ENCODE data around the gene COL4A2. TPM values are rescaled to one million over a fixed set of nuclear protein-coding genes. Genes with fewer than 3 reads are reported as not detected.

COL4A2 gene
- total RNA-seq, 4 donors from 2014 or later = 419 to 931 (median 555) TPM

DNA sequence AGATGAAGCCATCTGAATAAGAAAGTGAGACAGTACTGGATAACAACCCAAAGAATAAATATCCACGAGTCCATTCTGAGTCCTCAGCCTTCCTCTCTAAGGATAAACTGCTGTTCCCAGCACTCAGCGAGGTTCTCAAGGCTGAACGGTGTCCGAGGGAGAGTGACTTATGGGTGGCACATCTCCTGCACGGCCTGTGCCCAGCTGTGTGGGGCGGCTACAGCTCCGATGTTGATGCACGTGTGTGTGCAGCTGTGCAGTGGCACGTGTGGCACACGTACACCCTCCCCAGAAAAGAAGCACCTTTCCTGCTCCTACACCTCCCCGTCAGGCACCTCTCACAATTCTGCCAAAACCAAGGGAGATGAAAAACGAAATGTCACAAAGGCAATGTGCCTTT lies 209.4 kb downstream of the COL4A2 start:
- Histone ChIP-seq H3K4me3 (no peak overlapping the region), H3K27ac (replicated peaks in 1 of 4) (no peak overlapping the region), H3K9me3 (no peaks in the 10 kb centered on the region), H3K4me1 (peaks cover 12 to 25% (median 19%) of the 10 kb centered on the region in 4 donors), H3K27me3 (no peaks in the 10 kb centered on the region), H3K36me3 (peaks cover 27 to 46% (median 36%) of the 10 kb centered on the region in 4 donors)
- WGBS = 70% methylated on average over 12 of the region's 12 CpGs
- intact Hi-C loops (cut with DNase I) = no loop called here
- no peak for DNase-seq (ENCODE audit: extremely low spot score)
- TF ChIP-seq, protein P1, sequence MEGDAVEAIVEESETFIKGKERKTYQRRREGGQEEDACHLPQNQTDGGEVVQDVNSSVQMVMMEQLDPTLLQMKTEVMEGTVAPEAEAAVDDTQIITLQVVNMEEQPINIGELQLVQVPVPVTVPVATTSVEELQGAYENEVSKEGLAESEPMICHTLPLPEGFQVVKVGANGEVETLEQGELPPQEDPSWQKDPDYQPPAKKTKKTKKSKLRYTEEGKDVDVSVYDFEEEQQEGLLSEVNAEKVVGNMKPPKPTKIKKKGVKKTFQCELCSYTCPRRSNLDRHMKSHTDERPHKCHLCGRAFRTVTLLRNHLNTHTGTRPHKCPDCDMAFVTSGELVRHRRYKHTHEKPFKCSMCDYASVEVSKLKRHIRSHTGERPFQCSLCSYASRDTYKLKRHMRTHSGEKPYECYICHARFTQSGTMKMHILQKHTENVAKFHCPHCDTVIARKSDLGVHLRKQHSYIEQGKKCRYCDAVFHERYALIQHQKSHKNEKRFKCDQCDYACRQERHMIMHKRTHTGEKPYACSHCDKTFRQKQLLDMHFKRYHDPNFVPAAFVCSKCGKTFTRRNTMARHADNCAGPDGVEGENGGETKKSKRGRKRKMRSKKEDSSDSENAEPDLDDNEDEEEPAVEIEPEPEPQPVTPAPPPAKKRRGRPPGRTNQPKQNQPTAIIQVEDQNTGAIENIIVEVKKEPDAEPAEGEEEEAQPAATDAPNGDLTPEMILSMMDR (IDR thresholded peaks at IDR 0.05) = no peak
- no peak for TF ChIP-seq EP300 (IDR thresholded peaks at IDR 0.05)
- TF ChIP-seq POLR2A (IDR thresholded peaks at IDR 0.05; ENCODE audit: low read depth) = no peak
- TF ChIP-seq POLR2AphosphoS5 (IDR thresholded peaks at IDR 0.05) = no peak

DNA sequence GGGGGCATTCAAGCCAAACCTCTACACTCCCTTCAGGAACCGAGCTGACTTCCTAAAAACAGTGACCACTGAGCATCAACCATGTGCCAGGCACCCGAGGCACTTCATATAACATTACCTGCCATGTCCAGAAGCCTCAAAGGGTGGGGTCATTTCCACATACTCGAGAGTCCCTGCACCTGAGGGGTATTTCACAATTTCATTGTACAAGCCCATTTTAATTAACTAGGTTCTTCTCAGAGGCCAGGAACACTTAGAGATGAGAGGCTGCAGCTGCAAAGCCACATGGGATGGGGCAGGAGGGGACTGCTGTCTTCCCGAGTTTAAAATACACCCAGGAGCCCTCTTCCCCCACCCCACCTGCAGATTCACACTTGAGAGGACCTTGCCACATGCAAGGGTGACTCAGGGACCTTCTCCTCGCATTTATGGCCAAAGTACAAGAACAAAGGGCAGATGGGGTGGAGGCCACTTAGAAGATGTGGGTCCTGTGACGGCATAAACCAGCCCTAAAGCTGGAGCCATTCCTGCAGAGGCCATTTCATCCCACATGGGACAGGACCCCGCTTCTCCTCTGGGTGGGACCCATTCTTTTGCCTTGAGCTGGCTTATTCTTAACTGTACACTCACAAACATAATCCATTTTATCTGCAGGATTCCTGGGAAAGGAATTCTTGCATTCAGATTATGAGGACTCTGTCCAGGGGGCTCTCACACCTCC lies 210.6 kb downstream of the COL4A2 start:
- DNase-seq (ENCODE audit: extremely low spot score) = no peak
- intact Hi-C loops (cut with DNase I) = no loop called here
- 56% methylated on average over 7 of the region's 7 CpGs for WGBS
- TF ChIP-seq EP300 (IDR thresholded peaks at IDR 0.05) (no peak), POLR2A (IDR thresholded peaks at IDR 0.05; ENCODE audit: low read depth) (no peak), POLR2AphosphoS5 (IDR thresholded peaks at IDR 0.05) (no peak)
- TF ChIP-seq, protein P1 (IDR thresholded peaks at IDR 0.05) = no peak
- Histone ChIP-seq H3K36me3 (peaks cover 15 to 35% (median 25%) of the 10 kb centered on the region in 4 donors), H3K27me3 (no peaks in the 10 kb centered on the region), H3K27ac (replicated peaks in 1 of 4) (no peak overlapping the region), H3K4me1 (peaks cover 18 to 31% (median 22%) of the 10 kb centered on the region in 4 donors), H3K4me3 (no peak overlapping the region), H3K9me3 (no peaks in the 10 kb centered on the region)

DNA sequence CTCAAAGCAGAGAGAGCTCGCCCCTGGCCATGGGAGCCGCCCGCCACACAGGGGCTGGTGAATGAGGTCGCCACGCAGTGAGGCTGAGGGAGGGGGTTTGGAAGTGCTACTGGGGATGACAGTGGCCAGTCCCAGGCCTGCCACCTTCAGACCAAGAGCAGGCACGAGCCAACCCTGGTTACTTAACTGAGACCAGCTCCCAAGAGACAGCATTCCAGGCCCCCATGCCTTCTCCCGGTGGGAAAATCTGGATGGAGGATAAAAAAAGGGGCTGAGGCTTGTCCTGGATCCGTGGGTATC lies 211.1 kb downstream of the COL4A2 start:
- Histone ChIP-seq H3K27ac (replicated peaks in 1 of 4) (no peak overlapping the region), H3K27me3 (no peaks in the 10 kb centered on the region), H3K9me3 (no peaks in the 10 kb centered on the region), H3K4me3 (no peak overlapping the region), H3K36me3 (peaks cover 10 to 35% (median 23%) of the 10 kb centered on the region in 4 donors), H3K4me1 (peaks cover 18 to 36% (median 24%) of the 10 kb centered on the region in 4 donors)
- DNase-seq (ENCODE audit: extremely low spot score) = no peak
- 93% methylated on average over 7 of the region's 8 CpGs for WGBS
- intact Hi-C loops (cut with DNase I) = no loop called here
- TF ChIP-seq EP300 (IDR thresholded peaks at IDR 0.05) = no peak
- no peak for TF ChIP-seq POLR2A (IDR thresholded peaks at IDR 0.05; ENCODE audit: low read depth)
- TF ChIP-seq, protein P1 (IDR thresholded peaks at IDR 0.05) = no peak

DNA sequence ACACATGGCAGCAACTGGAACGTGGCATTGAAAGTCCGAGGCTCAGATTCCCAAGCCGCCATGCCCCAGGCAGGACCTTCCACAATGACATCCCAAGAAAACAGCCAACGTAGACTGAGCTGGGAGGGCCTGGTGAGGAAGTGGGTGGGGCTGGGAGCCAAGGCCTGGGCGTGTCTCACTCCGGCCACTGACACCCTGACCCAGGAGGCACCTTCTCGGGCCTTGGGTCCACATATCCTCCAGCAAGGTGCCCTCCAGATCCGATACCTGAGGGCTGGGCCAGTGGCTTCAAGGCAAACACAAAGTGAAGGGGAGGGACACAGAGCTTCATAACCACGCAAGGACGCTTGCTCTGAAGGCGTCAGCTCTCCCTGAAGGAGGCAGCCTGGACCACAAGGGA lies 211.5 kb downstream of the COL4A2 start:
- no peak overlapping the region for H3K27ac ChIP-seq (replicated peaks in 1 of 4)
- intact Hi-C loops (cut with DNase I) = no loop called here
- H3K4me1 ChIP-seq = peaks cover 18 to 39% (median 26%) of the 10 kb centered on the region in 4 donors
- WGBS = 93% methylated on average over 5 of the region's 11 CpGs
- DNase-seq (ENCODE audit: extremely low spot score) = no peak
- H3K36me3 ChIP-seq = peaks cover 7 to 35% (median 22%) of the 10 kb centered on the region in 4 donors
- TF ChIP-seq, protein P1 (IDR thresholded peaks at IDR 0.05) = no peak
- TF ChIP-seq POLR2AphosphoS5 (IDR thresholded peaks at IDR 0.05) (no peak), EP300 (IDR thresholded peaks at IDR 0.05) (no peak), POLR2A (IDR thresholded peaks at IDR 0.05; ENCODE audit: low read depth) (no peak)
- no peaks in the 10 kb centered on the region for H3K9me3 ChIP-seq
- no peak overlapping the region for H3K4me3 ChIP-seq
- no peaks in the 10 kb centered on the region for H3K27me3 ChIP-seq

DNA sequence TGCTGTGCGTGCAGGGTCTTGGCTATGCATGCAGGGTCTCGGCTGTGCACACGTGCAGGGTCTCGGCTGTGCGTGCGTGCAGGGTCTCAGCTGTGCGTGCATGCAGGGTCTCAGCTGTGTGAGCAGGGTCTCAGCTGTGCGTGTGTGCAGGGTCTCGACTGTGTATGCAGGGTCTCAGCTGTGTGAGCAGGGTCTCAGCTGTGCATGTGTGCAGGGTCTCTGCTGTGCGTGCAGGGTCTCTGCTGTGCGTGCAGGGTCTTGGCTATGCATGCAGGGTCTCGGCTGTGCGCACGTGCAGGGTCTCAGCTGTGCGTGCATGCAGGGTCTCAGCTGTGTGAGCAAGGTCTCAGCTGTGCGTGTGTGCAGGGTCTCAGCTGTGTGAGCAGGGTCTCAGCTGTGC lies 212.0 kb downstream of the COL4A2 start:
- peaks cover 21 to 44% (median 31%) of the 10 kb centered on the region in 4 donors for H3K4me1 ChIP-seq
- no peak overlapping the region for H3K27ac ChIP-seq (replicated peaks in 1 of 4)
- no peak for DNase-seq (ENCODE audit: extremely low spot score)
- H3K4me3 ChIP-seq = no peak overlapping the region
- H3K27me3 ChIP-seq = no peaks in the 10 kb centered on the region
- no peak for TF ChIP-seq POLR2A (IDR thresholded peaks at IDR 0.05; ENCODE audit: low read depth)
- 77% methylated on average over 15 of the region's 16 CpGs for whole genome bisulfite sequencing
- H3K9me3 ChIP-seq = no peaks in the 10 kb centered on the region
- intact Hi-C loops (cut with DNase I) = no loop called here
- H3K36me3 ChIP-seq = peaks cover 3 to 34% (median 18%) of the 10 kb centered on the region in 4 donors

Measured in esophagus muscularis mucosa (tissue), 4 donors.